ENCODE results near the gene NPSR1.
"Not testable (repeated sequence)": the region's sequence is repeated elsewhere in the genome, so short reads cannot be mapped to it uniquely, and the experiment has no call there.

NPSR1 gene

GRCh38 chr7:34868602-34869001 is 210.6 kb downstream of the NPSR1 start:
- not testable (repeated sequence) for H3K27ac ChIP-seq (ENCODE audit: low read depth, low read length); H3K79me2 ChIP-seq (ENCODE audit: control insufficient read depth, insufficient read depth, low read length, unreplicated experiment); H3K4me3 ChIP-seq (ENCODE audit: low read depth, low read length); H3K4me1 ChIP-seq (ENCODE audit: control insufficient read depth, insufficient read depth, low read length, unreplicated experiment); H3K36me3 ChIP-seq (ENCODE audit: insufficient read depth, low read length); H3K27me3 ChIP-seq (ENCODE audit: insufficient read depth, low read length); H2AFZ ChIP-seq (ENCODE audit: low read length, unreplicated experiment)

- Histone ChIP-seq H3K27ac (ENCODE audit: low read depth, low read length) (no peak overlapping the region), H3K4me1 (ENCODE audit: control insufficient read depth, insufficient read depth, low read length, unreplicated experiment) (no peaks in the 10 kb centered on the region), H2AFZ (ENCODE audit: low read length, unreplicated experiment) (no peak overlapping the region), H3K36me3 (ENCODE audit: insufficient read depth, low read length) (no peaks in the 10 kb centered on the region), H3K4me3 (ENCODE audit: low read depth, low read length) (no peak overlapping the region), H3K27me3 (ENCODE audit: insufficient read depth, low read length) (peaks cover 2% of the 10 kb centered on the region; the same call in 1 of the 2 replicates), H3K79me2 (ENCODE audit: control insufficient read depth, insufficient read depth, low read length, unreplicated experiment) (no peaks in the 10 kb centered on the region)
Measured at GRCh38 chr7:34869057-34869456, 211.0 kb downstream of the NPSR1 start.

GRCh38 chr7:34870041-34870440 is 212.0 kb downstream of the NPSR1 start:
- H3K4me3 ChIP-seq (ENCODE audit: low read depth, low read length); H3K4me1 ChIP-seq (ENCODE audit: control insufficient read depth, insufficient read depth, low read length, unreplicated experiment); H3K27me3 ChIP-seq (ENCODE audit: insufficient read depth, low read length); H3K79me2 ChIP-seq (ENCODE audit: control insufficient read depth, insufficient read depth, low read length, unreplicated experiment); H2AFZ ChIP-seq (ENCODE audit: low read length, unreplicated experiment); H3K36me3 ChIP-seq (ENCODE audit: insufficient read depth, low read length); H3K27ac ChIP-seq (ENCODE audit: low read depth, low read length): not testable (repeated sequence)

GRCh38 chr7:34874329-34874728 is 216.3 kb downstream of the NPSR1 start:
- not testable (repeated sequence) for H3K27ac ChIP-seq (ENCODE audit: low read depth, low read length); H3K27me3 ChIP-seq (ENCODE audit: insufficient read depth, low read length); H3K79me2 ChIP-seq (ENCODE audit: control insufficient read depth, insufficient read depth, low read length, unreplicated experiment); H3K36me3 ChIP-seq (ENCODE audit: insufficient read depth, low read length); H2AFZ ChIP-seq (ENCODE audit: low read length, unreplicated experiment); H3K4me3 ChIP-seq (ENCODE audit: low read depth, low read length); H3K4me1 ChIP-seq (ENCODE audit: control insufficient read depth, insufficient read depth, low read length, unreplicated experiment)

GRCh38 chr7:34875481-34875880 is 217.5 kb downstream of the NPSR1 start:
- H3K79me2 ChIP-seq (ENCODE audit: control insufficient read depth, insufficient read depth, low read length, unreplicated experiment) = no peaks in the 10 kb centered on the region
- peaks cover 6% of the 10 kb centered on the region; the same call in 1 of the 2 replicates for H3K27me3 ChIP-seq (ENCODE audit: insufficient read depth, low read length)
- H2AFZ ChIP-seq (ENCODE audit: low read length, unreplicated experiment) = no peak overlapping the region
- no peaks in the 10 kb centered on the region for H3K36me3 ChIP-seq (ENCODE audit: insufficient read depth, low read length)
- no peak overlapping the region for H3K27ac ChIP-seq (ENCODE audit: low read depth, low read length)
- no peaks in the 10 kb centered on the region for H3K4me1 ChIP-seq (ENCODE audit: control insufficient read depth, insufficient read depth, low read length, unreplicated experiment)
- no peak overlapping the region for H3K4me3 ChIP-seq (ENCODE audit: low read depth, low read length)

GRCh38 chr7:34878944-34879735 is 221.1 kb downstream of the NPSR1 start:
- H3K27ac ChIP-seq (ENCODE audit: low read depth, low read length); H2AFZ ChIP-seq (ENCODE audit: low read length, unreplicated experiment); H3K36me3 ChIP-seq (ENCODE audit: insufficient read depth, low read length); H3K4me1 ChIP-seq (ENCODE audit: control insufficient read depth, insufficient read depth, low read length, unreplicated experiment); H3K4me3 ChIP-seq (ENCODE audit: low read depth, low read length); H3K79me2 ChIP-seq (ENCODE audit: control insufficient read depth, insufficient read depth, low read length, unreplicated experiment): not testable (repeated sequence)
- H3K27me3 ChIP-seq (ENCODE audit: insufficient read depth, low read length) = peaks cover 16% of the 10 kb centered on the region; the same call in 1 of the 2 replicates

- Histone ChIP-seq H3K27ac (ENCODE audit: low read depth, low read length) (no peak overlapping the region), H2AFZ (ENCODE audit: low read length, unreplicated experiment) (no peak overlapping the region), H3K4me1 (ENCODE audit: control insufficient read depth, insufficient read depth, low read length, unreplicated experiment) (no peaks in the 10 kb centered on the region), H3K36me3 (ENCODE audit: insufficient read depth, low read length) (no peaks in the 10 kb centered on the region), H3K27me3 (ENCODE audit: insufficient read depth, low read length) (peaks cover 16% of the 10 kb centered on the region; the same call in 1 of the 2 replicates), H3K79me2 (ENCODE audit: control insufficient read depth, insufficient read depth, low read length, unreplicated experiment) (no peaks in the 10 kb centered on the region), H3K4me3 (ENCODE audit: low read depth, low read length) (no peak overlapping the region)
Measured at GRCh38 chr7:34879871-34880270, 221.9 kb downstream of the NPSR1 start.

GRCh38 chr7:34883855-34884254 is 225.8 kb downstream of the NPSR1 start:
- H3K79me2 ChIP-seq (ENCODE audit: control insufficient read depth, insufficient read depth, low read length, unreplicated experiment); H3K4me1 ChIP-seq (ENCODE audit: control insufficient read depth, insufficient read depth, low read length, unreplicated experiment); H3K36me3 ChIP-seq (ENCODE audit: insufficient read depth, low read length); H3K4me3 ChIP-seq (ENCODE audit: low read depth, low read length); H3K27ac ChIP-seq (ENCODE audit: low read depth, low read length); H2AFZ ChIP-seq (ENCODE audit: low read length, unreplicated experiment): not testable (repeated sequence)
- H3K27me3 ChIP-seq (ENCODE audit: insufficient read depth, low read length) = peaks cover 35% of the 10 kb centered on the region; the same call in 1 of the 2 replicates

GRCh38 chr7:34886856-34887255 is 228.8 kb downstream of the NPSR1 start:
- no peaks in the 10 kb centered on the region for H3K36me3 ChIP-seq (ENCODE audit: insufficient read depth, low read length)
- peaks cover 11% of the 10 kb centered on the region for H3K4me1 ChIP-seq (ENCODE audit: control insufficient read depth, insufficient read depth, low read length, unreplicated experiment)
- H2AFZ ChIP-seq (ENCODE audit: low read length, unreplicated experiment) = no peak overlapping the region
- H3K27ac ChIP-seq (ENCODE audit: low read depth, low read length) = no peak overlapping the region
- peaks cover 19% of the 10 kb centered on the region; the same call in 1 of the 2 replicates for H3K27me3 ChIP-seq (ENCODE audit: insufficient read depth, low read length)
- no peaks in the 10 kb centered on the region for H3K79me2 ChIP-seq (ENCODE audit: control insufficient read depth, insufficient read depth, low read length, unreplicated experiment)
- H3K4me3 ChIP-seq (ENCODE audit: low read depth, low read length) = no peak overlapping the region

GRCh38 chr7:34889951-34890350 is 231.9 kb downstream of the NPSR1 start:
- H3K4me3 ChIP-seq (ENCODE audit: low read depth, low read length) = no peak overlapping the region
- H2AFZ ChIP-seq (ENCODE audit: low read length, unreplicated experiment) = no peak overlapping the region
- H3K4me1 ChIP-seq (ENCODE audit: control insufficient read depth, insufficient read depth, low read length, unreplicated experiment) = peaks cover 13% of the 10 kb centered on the region
- H3K79me2 ChIP-seq (ENCODE audit: control insufficient read depth, insufficient read depth, low read length, unreplicated experiment) = no peaks in the 10 kb centered on the region
- no peak overlapping the region for H3K27ac ChIP-seq (ENCODE audit: low read depth, low read length)
- H3K36me3 ChIP-seq (ENCODE audit: insufficient read depth, low read length) = no peaks in the 10 kb centered on the region
- peaks cover 29% of the 10 kb centered on the region; the same call in 1 of the 2 replicates for H3K27me3 ChIP-seq (ENCODE audit: insufficient read depth, low read length)

- H3K27me3 ChIP-seq (ENCODE audit: insufficient read depth, low read length) = peaks cover 23% of the 10 kb centered on the region; the same call in 1 of the 2 replicates
- H3K36me3 ChIP-seq (ENCODE audit: insufficient read depth, low read length) = no peaks in the 10 kb centered on the region
- H3K4me1 ChIP-seq (ENCODE audit: control insufficient read depth, insufficient read depth, low read length, unreplicated experiment) = peaks cover 13% of the 10 kb centered on the region
Measured at GRCh38 chr7:34895202-34895601, 237.2 kb downstream of the NPSR1 start.

More at GRCh38 chr7:34895202-34895601, 237.2 kb downstream of the NPSR1 start:
- Histone ChIP-seq H3K27ac (ENCODE audit: low read depth, low read length) (no peak overlapping the region), H3K4me3 (ENCODE audit: low read depth, low read length) (no peak overlapping the region), H3K79me2 (ENCODE audit: control insufficient read depth, insufficient read depth, low read length, unreplicated experiment) (no peaks in the 10 kb centered on the region), H2AFZ (ENCODE audit: low read length, unreplicated experiment) (no peak overlapping the region)
